GM23338 (cell line): ENCODE data around the gene CHN1. TPM values are rescaled to one million over a fixed set of nuclear protein-coding genes. Genes with fewer than 3 reads are reported as not detected.

Source experiments
- ATAC-seq: fragments of 200-7000 bp; cut with Tn5 transposase; 3 replicates; pipeline ENCODE4 v1.9.1; 2020
- DNase-seq: peaks from one replicate; pipeline ENCODE4 v3.0.0-alpha.2; 2015; ENCODE audit warnings: low spot score
- H2AFZ ChIP-seq: fragments of 200-600 bp; sonication (generic); 2 replicates; pipeline ENCODE4 v1.8.0; 2016; ENCODE audit warnings: antibody characterized with exemption, mild to moderate bottlenecking, moderate library complexity
- H3F3A ChIP-seq: fragments of 200-600 bp; sonication (generic); replicated peaks from 2 replicates; pipeline ENCODE4 v1.8.0; 2017; ENCODE audit warnings: antibody characterized with exemption, mixed run types, low read depth
- H3K27ac ChIP-seq: fragments of 200-600 bp; sonication (generic); 2 replicates; pipeline ENCODE4 v1.6.1; 2016; ENCODE audit warnings: low read depth
- H3K27me3 ChIP-seq: fragments of 200-600 bp; sonication (generic); 2 replicates; pipeline ENCODE4 v1.8.0; 2016; ENCODE audit warnings: mild to moderate bottlenecking, mixed run types, moderate library complexity; ENCODE audit not compliant: insufficient read depth
- H3K36me3 ChIP-seq: fragments of 200-600 bp; sonication (generic); 2 replicates; pipeline ENCODE4 v1.8.0; 2016; ENCODE audit warnings: mild to moderate bottlenecking; ENCODE audit not compliant: insufficient read depth
- H3K4me1 ChIP-seq: fragments of 200-600 bp; sonication (generic); 2 replicates; pipeline ENCODE4 v1.8.0; 2016; ENCODE audit warnings: mild to moderate bottlenecking, moderate library complexity; ENCODE audit not compliant: insufficient read depth
- H3K4me2 ChIP-seq: fragments of 200-600 bp; sonication (generic); 2 replicates; pipeline ENCODE4 v1.7.1; 2017; ENCODE audit warnings: mixed run types
- H3K4me3 ChIP-seq: fragments of 200-600 bp; sonication (generic); 2 replicates; pipeline ENCODE4 v1.6.1; 2016; ENCODE audit warnings: mixed run types
- H3K79me2 ChIP-seq: fragments of 200-600 bp; sonication (generic); replicated peaks from 2 replicates; pipeline ENCODE4 v1.8.0; 2017; ENCODE audit warnings: mild to moderate bottlenecking; ENCODE audit not compliant: insufficient read depth
- H3K9me2 ChIP-seq: fragments of 200-600 bp; sonication (generic); 2 replicates; pipeline ENCODE4 v1.8.0; 2017; ENCODE audit not compliant: insufficient read depth
- H4K20me1 ChIP-seq: fragments of 200-600 bp; sonication (generic); replicated peaks from 2 replicates; pipeline ENCODE4 v1.8.0; 2017; ENCODE audit warnings: mild to moderate bottlenecking; ENCODE audit not compliant: insufficient read depth
- H3K27ac Mint-ChIP-seq: 2 replicates; pipeline ENCODE4 v1.8.0; 2020; ENCODE audit warnings: inconsistent platforms, mild to moderate bottlenecking, moderate library complexity, mixed read lengths
- H3K27me3 Mint-ChIP-seq: 3 replicates; pipeline ENCODE4 v1.8.0; 2022; ENCODE audit warnings: low read depth, mild to moderate bottlenecking, moderate library complexity, mixed read lengths, inconsistent platforms; ENCODE audit not compliant: insufficient read depth, poor library complexity
- H3K36me3 Mint-ChIP-seq: 3 replicates; pipeline ENCODE4 v1.8.0; 2021; ENCODE audit warnings: low read depth, mild to moderate bottlenecking, inconsistent platforms, moderate library complexity, mixed read lengths
- H3K4me1 Mint-ChIP-seq: 3 replicates; pipeline ENCODE4 v1.8.0; 2020; ENCODE audit warnings: mild to moderate bottlenecking, inconsistent platforms, mixed read lengths
- H3K4me3 Mint-ChIP-seq: 3 replicates; pipeline ENCODE4 v1.8.0; 2021; ENCODE audit warnings: moderate library complexity, mild to moderate bottlenecking, inconsistent platforms, mixed read lengths
- H3K9me3 Mint-ChIP-seq: 3 replicates; pipeline ENCODE4 v1.8.0; 2020; ENCODE audit warnings: moderate library complexity, mild to moderate bottlenecking, inconsistent platforms, mixed read lengths
- CREB1 ChIP-seq: fragments of 250-450 bp; sonication (Bioruptor Pico); IDR thresholded peaks from 2 replicates; pipeline ENCODE4 v1.5.0; 2020; ENCODE audit warnings: low read depth, mild to moderate bottlenecking, moderate library complexity
- EZH2 ChIP-seq: fragments of 200-600 bp; sonication (generic); IDR thresholded peaks from one replicate; pipeline ENCODE4 v1.8.0; 2017; ENCODE audit warnings: antibody characterized with exemption, mild to moderate bottlenecking, low read depth; ENCODE audit not compliant: unreplicated experiment
- EZH2phosphoT487 ChIP-seq: fragments of 200-600 bp; sonication (generic); IDR thresholded peaks from one replicate; pipeline ENCODE4 v1.8.1; 2018; ENCODE audit warnings: antibody characterized with exemption; ENCODE audit not compliant: unreplicated experiment
- NANOG ChIP-seq: IDR thresholded peaks from 2 replicates; pipeline ENCODE4 v1.6.1; 2016; ENCODE audit warnings: antibody characterized with exemption, borderline replicate concordance
- POLR2AphosphoS5 ChIP-seq: IDR thresholded peaks from 2 replicates; pipeline ENCODE4 v1.6.1; 2016; ENCODE audit warnings: antibody characterized with exemption, low read depth
- REST ChIP-seq: IDR thresholded peaks from one replicate; pipeline ENCODE4 v1.6.1; 2018; ENCODE audit warnings: antibody characterized with exemption; ENCODE audit not compliant: unreplicated experiment
- STAT1 ChIP-seq: IDR thresholded peaks from one replicate; pipeline ENCODE4 v1.6.1; 2016; ENCODE audit warnings: antibody characterized with exemption; ENCODE audit not compliant: unreplicated experiment
- ZNF114 ChIP-seq: fragments of 250-450 bp; sonication (Bioruptor Pico); IDR thresholded peaks from 2 replicates; pipeline ENCODE4 v1.5.0; 2020; ENCODE audit warnings: mild to moderate bottlenecking, moderate library complexity
- ZNF331 ChIP-seq: fragments of 250-450 bp; sonication (Bioruptor Pico); IDR thresholded peaks from 2 replicates; pipeline ENCODE4 v1.5.0; 2020; ENCODE audit warnings: low read depth, mild to moderate bottlenecking, moderate library complexity
- polyA plus RNA-seq: library from polyadenylated mRNA; unstranded; fragments of >200 nt; fragmentation: Nextera tagmentation; extraction: Ambion mirVana; gene quantifications from 2 replicates; pipeline ENCODE4 v1.2.1, GENCODE V29; 2016
- total RNA-seq: library from RNA; depleted of rRNA; stranded (reverse); fragments of >200 nt; shearing (Covaris generic); gene quantifications from 2 replicates; pipeline ENCODE4 v1.2.3, GENCODE V29; 2014
- TF ChIP-seq, protein P1 (sequence below), 2 experiments: fragments of 200-600 bp in 1 of 2; sonication (generic) in 1 of 2; conservative IDR thresholded peaks; 2 replicates each; pipeline versions ENCODE4 v1.5.1 to v1.6.1; 2016 to 2017; ENCODE audit warnings: antibody characterized with exemption in 2 of 2, low read depth in 2 of 2, mild to moderate bottlenecking in 2 of 2, moderate library complexity in 1 of 2
- TF ChIP-seq, protein P2 (sequence below): IDR thresholded peaks from 2 replicates; pipeline ENCODE4 v1.6.1; 2016; ENCODE audit warnings: antibody characterized with exemption

CHN1 gene
- total and polyA plus RNA-seq, 2 experiments from 2014 or later, result 28.1 to 36.5 TPM

GRCh38 chr2:175017618-175018414, 12.6 kb upstream of the CHN1 start (continued):
- no peak for TF ChIP-seq EZH2
- no peak for TF ChIP-seq REST
- no peak for TF ChIP-seq ZNF114 (CRISPR knock-in tag)
- TF ChIP-seq NANOG, result no peak

DNA sequence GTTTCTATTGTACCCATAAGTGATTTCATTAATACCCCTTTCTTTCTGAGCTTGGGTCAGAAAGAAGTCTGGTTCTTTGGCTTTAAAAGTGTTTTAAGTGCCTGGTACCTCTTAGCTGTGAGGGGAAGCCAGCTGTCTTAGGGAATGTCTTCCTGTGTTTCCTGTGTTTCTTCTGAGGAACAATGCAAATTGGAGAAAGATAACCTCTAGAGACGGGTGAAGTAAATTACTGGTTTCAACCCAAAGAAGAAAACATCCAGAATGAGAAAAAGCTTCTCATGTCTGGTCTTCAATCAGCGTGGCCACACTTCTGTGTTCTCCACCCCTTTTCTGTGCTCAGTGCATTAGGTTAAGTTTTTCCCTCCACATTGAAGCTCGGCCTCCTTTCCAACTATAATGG, 10.2 kb upstream of the CHN1 start:
- Histone ChIP-seq H3K79me2 (no peaks in the 10 kb centered on the region), H3K4me2 (no peak overlapping the region), H3K4me1 (peaks cover 4% of the 10 kb centered on the region), H3K27ac (no peak overlapping the region), H3F3A (no peaks in the 10 kb centered on the region), H3K36me3 (no peaks in the 10 kb centered on the region), H3K9me2 (0 out of 2 replicates have a peak, but pooled peaks cover 3% of the 10 kb centered on the region), H3K27me3 (no peaks in the 10 kb centered on the region), H2AFZ (no peak overlapping the region), H3K4me3 (no peak overlapping the region), H4K20me1 (no peaks in the 10 kb centered on the region)
- peaks cover 3% of the 10 kb centered on the region for H3K27me3 Mint-ChIP-seq
- no peak for DNase-seq
- no peak overlapping the region for H3K27ac Mint-ChIP-seq
- H3K36me3 Mint-ChIP-seq, result peaks cover 3% of the 10 kb centered on the region; the same call in 1 of the 3 replicates
- peaks cover 10% of the 10 kb centered on the region for H3K4me1 Mint-ChIP-seq
- H3K4me3 Mint-ChIP-seq, result no peak overlapping the region
- no peaks in the 10 kb centered on the region; the same call in none of the 3 replicates for H3K9me3 Mint-ChIP-seq
- no peak for ATAC-seq
- TF ChIP-seq ZNF331 (CRISPR knock-in tag), result no peak
- no peak for TF ChIP-seq CREB1 (CRISPR knock-in tag)
- TF ChIP-seq, protein P1, sequence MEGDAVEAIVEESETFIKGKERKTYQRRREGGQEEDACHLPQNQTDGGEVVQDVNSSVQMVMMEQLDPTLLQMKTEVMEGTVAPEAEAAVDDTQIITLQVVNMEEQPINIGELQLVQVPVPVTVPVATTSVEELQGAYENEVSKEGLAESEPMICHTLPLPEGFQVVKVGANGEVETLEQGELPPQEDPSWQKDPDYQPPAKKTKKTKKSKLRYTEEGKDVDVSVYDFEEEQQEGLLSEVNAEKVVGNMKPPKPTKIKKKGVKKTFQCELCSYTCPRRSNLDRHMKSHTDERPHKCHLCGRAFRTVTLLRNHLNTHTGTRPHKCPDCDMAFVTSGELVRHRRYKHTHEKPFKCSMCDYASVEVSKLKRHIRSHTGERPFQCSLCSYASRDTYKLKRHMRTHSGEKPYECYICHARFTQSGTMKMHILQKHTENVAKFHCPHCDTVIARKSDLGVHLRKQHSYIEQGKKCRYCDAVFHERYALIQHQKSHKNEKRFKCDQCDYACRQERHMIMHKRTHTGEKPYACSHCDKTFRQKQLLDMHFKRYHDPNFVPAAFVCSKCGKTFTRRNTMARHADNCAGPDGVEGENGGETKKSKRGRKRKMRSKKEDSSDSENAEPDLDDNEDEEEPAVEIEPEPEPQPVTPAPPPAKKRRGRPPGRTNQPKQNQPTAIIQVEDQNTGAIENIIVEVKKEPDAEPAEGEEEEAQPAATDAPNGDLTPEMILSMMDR (conservative IDR thresholded peaks at IDR 0.05; ENCODE audit: low read depth in 2 of 2), result no peak
- TF ChIP-seq, protein P2, sequence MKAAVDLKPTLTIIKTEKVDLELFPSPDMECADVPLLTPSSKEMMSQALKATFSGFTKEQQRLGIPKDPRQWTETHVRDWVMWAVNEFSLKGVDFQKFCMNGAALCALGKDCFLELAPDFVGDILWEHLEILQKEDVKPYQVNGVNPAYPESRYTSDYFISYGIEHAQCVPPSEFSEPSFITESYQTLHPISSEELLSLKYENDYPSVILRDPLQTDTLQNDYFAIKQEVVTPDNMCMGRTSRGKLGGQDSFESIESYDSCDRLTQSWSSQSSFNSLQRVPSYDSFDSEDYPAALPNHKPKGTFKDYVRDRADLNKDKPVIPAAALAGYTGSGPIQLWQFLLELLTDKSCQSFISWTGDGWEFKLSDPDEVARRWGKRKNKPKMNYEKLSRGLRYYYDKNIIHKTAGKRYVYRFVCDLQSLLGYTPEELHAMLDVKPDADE, result no peak
- no peak for TF ChIP-seq POLR2AphosphoS5
- TF ChIP-seq NANOG, result no peak
- no peak for TF ChIP-seq STAT1
- TF ChIP-seq REST, result no peak
- no peak for TF ChIP-seq EZH2phosphoT487
- TF ChIP-seq EZH2, result no peak
